K562 (cell line): ENCODE measurements around the gene AKR1A1.
A peak's percentile ranks its signal among the peaks of the same experiment; 100 is the strongest.

Experiments used
- TF ChIP-seq, protein P1 (sequence below), 3 experiments: IDR thresholded peaks in 2 of 3; conservative IDR thresholded peaks in 1 of 3; 2 replicates each; pipeline ENCODE4 v1.5.1; 2011 to 2012; ENCODE audit warnings: low read length in 3 of 3, mild to moderate bottlenecking in 3 of 3, control low read depth in 2 of 3, improper control_type of control experiment in 1 of 3, inconsistent platforms in 1 of 3, low read depth in 1 of 3, mixed read lengths in 1 of 3, moderate library complexity in 1 of 3; ENCODE audit not compliant: insufficient read depth in 2 of 3
- TF ChIP-seq, protein P2 (sequence below): sonication (generic); formaldehyde crosslinking; IDR thresholded peaks from 2 replicates; pipeline ENCODE4 v1.8.0; 2023; ENCODE audit warnings: mild to moderate bottlenecking, missing genetic modification reagents

DNA sequence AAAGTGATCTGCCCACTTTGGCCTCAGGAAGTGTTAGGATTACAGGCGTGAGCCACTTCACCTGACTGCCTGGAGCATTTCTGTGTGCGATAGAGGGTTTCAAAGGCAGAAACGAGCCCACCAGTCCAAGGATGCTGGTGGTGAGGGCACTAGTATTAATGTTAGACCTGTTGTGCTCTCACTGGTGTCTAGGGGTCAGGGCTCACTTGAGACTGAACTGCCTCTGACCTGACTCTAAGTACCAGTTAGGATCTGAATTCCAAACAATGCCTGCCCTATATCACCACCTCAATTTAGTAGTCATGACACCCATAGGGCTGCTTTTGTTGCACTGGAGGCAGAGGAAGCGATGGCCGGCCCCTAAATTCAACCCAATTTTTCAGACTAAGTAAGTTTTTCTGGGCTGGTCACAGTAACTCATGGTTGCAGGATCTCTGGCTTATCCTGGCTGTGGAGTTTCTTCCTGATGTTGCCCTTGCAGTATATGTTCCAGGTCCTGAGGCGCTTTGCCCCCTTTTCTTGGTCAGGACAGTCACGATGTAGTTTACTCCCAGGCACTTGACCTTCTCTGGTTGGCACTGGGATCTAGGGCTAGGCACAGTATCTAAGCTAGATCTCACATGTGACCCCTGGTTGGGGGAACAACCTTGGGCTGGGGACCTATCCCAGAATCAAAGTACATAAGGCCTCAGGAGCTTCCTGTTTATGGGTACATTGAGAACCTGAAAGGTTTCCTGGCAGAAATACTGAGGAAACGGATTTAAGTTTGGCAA, 68.7 kb downstream of the AKR1A1 start:
- TF ChIP-seq, protein P1, sequence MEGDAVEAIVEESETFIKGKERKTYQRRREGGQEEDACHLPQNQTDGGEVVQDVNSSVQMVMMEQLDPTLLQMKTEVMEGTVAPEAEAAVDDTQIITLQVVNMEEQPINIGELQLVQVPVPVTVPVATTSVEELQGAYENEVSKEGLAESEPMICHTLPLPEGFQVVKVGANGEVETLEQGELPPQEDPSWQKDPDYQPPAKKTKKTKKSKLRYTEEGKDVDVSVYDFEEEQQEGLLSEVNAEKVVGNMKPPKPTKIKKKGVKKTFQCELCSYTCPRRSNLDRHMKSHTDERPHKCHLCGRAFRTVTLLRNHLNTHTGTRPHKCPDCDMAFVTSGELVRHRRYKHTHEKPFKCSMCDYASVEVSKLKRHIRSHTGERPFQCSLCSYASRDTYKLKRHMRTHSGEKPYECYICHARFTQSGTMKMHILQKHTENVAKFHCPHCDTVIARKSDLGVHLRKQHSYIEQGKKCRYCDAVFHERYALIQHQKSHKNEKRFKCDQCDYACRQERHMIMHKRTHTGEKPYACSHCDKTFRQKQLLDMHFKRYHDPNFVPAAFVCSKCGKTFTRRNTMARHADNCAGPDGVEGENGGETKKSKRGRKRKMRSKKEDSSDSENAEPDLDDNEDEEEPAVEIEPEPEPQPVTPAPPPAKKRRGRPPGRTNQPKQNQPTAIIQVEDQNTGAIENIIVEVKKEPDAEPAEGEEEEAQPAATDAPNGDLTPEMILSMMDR (IDR thresholded peaks at IDR 0.05 in 2 of 3, conservative IDR thresholded peaks at IDR 0.05 in 1 of 3; ENCODE audit: insufficient read depth in 2 of 3, low read depth in 1 of 3, low read length in 3 of 3) = peak in 2 of 3 experiments; percentile 8 to 21; a peak in 1 of 6 replicates
- TF ChIP-seq, protein P2, sequence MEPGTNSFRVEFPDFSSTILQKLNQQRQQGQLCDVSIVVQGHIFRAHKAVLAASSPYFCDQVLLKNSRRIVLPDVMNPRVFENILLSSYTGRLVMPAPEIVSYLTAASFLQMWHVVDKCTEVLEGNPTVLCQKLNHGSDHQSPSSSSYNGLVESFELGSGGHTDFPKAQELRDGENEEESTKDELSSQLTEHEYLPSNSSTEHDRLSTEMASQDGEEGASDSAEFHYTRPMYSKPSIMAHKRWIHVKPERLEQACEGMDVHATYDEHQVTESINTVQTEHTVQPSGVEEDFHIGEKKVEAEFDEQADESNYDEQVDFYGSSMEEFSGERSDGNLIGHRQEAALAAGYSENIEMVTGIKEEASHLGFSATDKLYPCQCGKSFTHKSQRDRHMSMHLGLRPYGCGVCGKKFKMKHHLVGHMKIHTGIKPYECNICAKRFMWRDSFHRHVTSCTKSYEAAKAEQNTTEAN (CRISPR knock-in tag) = no peak
